BJ (cell line): ENCODE data around the gene KANK4. TPM values are rescaled to one million over a fixed set of nuclear protein-coding genes. Genes with fewer than 3 reads are reported as not detected.

Experiments used
- CTCF ChIA-PET: fragments of 350-600 bp; formaldehyde crosslinking; extraction: SDS; loops from one replicate; lab custom pipeline; 2021; ENCODE audit warnings: antibody characterized with exemption, inconsistent platforms; lab: Yijun Ruan, JAX
- POLR2A ChIA-PET: fragments of 300-600 bp; sonication (Branson Sonifier 250); formaldehyde crosslinking; extraction: SDS; loops from one replicate; lab custom pipeline; 2021; ENCODE audit warnings: antibody characterized with exemption; lab: Charles Lee
- DNase-seq: peaks from one replicate; pipeline ENCODE4 v3.0.0-alpha.2; 2011; ENCODE audit warnings: low read depth
- H3K27me3 ChIP-seq: 2 replicates; pipeline ENCODE4 v1.6.0; 2011; ENCODE audit warnings: low read length; ENCODE audit not compliant: control insufficient read depth, insufficient read depth
- H3K36me3 ChIP-seq: 2 replicates; pipeline ENCODE4 v1.5.1; 2011; ENCODE audit warnings: low read length; ENCODE audit not compliant: control insufficient read depth, insufficient read depth
- H3K4me3 ChIP-seq: 2 replicates; pipeline ENCODE4 v1.5.1; 2011; ENCODE audit warnings: low read depth, mild to moderate bottlenecking, control low read depth, low read length
- CTCF ChIP-seq: IDR thresholded peaks from 2 replicates; pipeline ENCODE4 v1.5.1; 2011; ENCODE audit warnings: low read depth, mild to moderate bottlenecking, control low read depth, inconsistent platforms, low read length, moderate library complexity; ENCODE audit not compliant: insufficient read depth
- polyA plus RNA-seq: library from polyadenylated mRNA; depleted of rRNA; stranded (reverse); fragments of >200 nt; gene quantifications from 2 replicates; pipeline ENCODE4 v1.2.3, GENCODE V29; 2011

The KANK4 gene
- polyA plus RNA-seq, 1 experiment = 0.06 TPM

GRCh38 chr1:62207187-62207586 is 112.0 kb downstream of the KANK4 start:
- DNase-seq = no peak
- Histone ChIP-seq H3K4me3 (no peak overlapping the region), H3K27me3 (no peaks in the 10 kb centered on the region), H3K36me3 (no peaks in the 10 kb centered on the region)
- CTCF ChIA-PET = interaction anchor here (1.0 kb wide), 1 partner anchor 16 kb away, joined by 3 read pairs; no protein-coding TSS in a partner anchor
- POLR2A ChIA-PET = no interaction called here
- no peak for TF ChIP-seq CTCF

- no peaks in the 10 kb centered on the region for H3K36me3 ChIP-seq
- ChIA-PET POLR2A (interaction anchor here (0.7 kb wide), 1 partner anchor 456 kb away, joined by 4 read pairs; no protein-coding TSS in a partner anchor), CTCF (interaction anchor here (0.9 kb wide), 1 partner anchor 210 kb away, joined by 3 read pairs; no protein-coding TSS in a partner anchor)
- no peak overlapping the region for H3K4me3 ChIP-seq
- no peak for DNase-seq
- TF ChIP-seq CTCF = no peak
- no peaks in the 10 kb centered on the region; the same call in none of the 2 replicates for H3K27me3 ChIP-seq
These were observed 120.5 kb downstream of the KANK4 start for GRCh38 chr1:62198781-62199125.

DNA sequence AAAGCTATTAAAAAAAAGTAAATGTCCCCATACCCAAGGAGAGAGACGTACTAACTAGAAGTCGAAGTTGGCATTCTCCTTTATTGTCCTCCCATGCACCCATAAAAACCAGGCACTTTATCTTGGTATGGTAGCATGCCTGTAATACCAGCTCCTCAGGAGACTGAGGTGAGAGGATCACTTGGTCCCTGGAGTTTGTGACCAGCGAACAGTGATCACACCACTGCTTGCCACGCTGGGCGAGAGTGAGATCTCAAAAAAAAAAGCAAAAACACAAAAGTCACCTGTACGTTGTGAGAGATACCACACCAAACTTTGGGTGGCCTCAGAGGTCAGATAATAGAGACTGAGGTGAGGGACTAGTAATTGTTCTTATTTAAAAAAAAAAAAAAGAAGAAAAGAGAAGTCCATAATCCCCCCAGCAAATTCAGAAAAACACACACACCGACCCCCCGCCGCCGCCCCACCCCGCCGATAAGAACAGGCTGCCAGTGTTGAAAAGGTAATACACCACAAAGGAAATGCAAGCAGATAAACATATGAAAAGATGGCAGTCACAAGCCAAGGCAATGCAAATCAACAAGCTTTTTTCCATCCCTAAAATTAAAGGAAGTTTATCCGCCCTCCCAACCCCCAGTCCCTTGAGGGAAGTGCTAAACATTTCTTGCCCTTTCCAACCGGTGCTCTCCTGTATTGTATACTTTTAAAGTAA is 121.0 kb downstream of the KANK4 start:
- DNase-seq = no peak
- no peak for TF ChIP-seq CTCF
- no peaks in the 10 kb centered on the region; the same call in none of the 2 replicates for H3K27me3 ChIP-seq
- POLR2A ChIA-PET = interaction anchor here (0.7 kb wide), 1 partner anchor 456 kb away, joined by 4 read pairs; no protein-coding TSS in a partner anchor
- CTCF ChIA-PET = no interaction called here
- no peaks in the 10 kb centered on the region for H3K36me3 ChIP-seq
- no peak overlapping the region for H3K4me3 ChIP-seq

GRCh38 chr1:62196086-62196690 is 123.0 kb downstream of the KANK4 start:
- Histone ChIP-seq H3K36me3 (no peaks in the 10 kb centered on the region), H3K4me3 (no peak overlapping the region), H3K27me3 (no peaks in the 10 kb centered on the region; the same call in none of the 2 replicates)
- TF ChIP-seq CTCF = no peak
- CTCF ChIA-PET = interaction anchor here (1.4 kb wide), 1 partner anchor 21 kb away, joined by 4 read pairs; no protein-coding TSS in a partner anchor
- DNase-seq = no peak
- POLR2A ChIA-PET = no interaction called here
